Measurements from ENCODE around the gene ARID1B. TPM values are rescaled to one million over a fixed set of nuclear protein-coding genes. Genes with fewer than 3 reads are reported as not detected.

ARID1B gene
- total RNA-seq, 1 donor from 2014 or later: 97.2 TPM

GRCh38 chr6:156963712-156964700, 186.8 kb downstream of the ARID1B start:
- Mint-ChIP-seq H3K36me3 (peaks cover 3% of the 10 kb centered on the region), H3K27me3 (no peaks in the 10 kb centered on the region), H3K4me1 (ENCODE audit: unreplicated experiment) (peaks cover 19% of the 10 kb centered on the region), H3K9me3 (no peaks in the 10 kb centered on the region), H3K27ac (no peak overlapping the region), H3K4me3 (no peak overlapping the region)
- no peak for DNase-seq (ENCODE audit: extremely low spot score, unreplicated experiment)
- TF ChIP-seq CTCF (conservative IDR thresholded peaks at IDR 0.05): no peak

DNA sequence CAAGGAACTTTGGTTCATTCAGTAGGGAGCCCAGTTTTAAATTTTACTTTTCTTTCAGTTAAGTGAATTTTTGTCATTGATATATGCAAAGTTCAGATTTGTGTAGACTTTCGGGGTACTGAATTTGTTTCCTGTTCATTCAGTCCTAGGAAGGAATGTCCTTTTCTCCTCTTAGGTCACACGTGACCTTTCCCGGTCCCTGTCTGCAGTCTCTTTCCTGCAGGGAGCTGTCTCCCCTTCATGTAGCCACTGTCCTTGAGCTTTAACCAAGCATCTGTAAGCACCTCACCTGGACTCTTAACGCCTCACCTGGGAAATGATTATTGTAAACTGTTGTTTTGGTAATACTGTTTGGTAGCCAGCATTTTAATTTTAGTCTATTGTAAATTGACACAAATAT, 190.7 kb downstream of the ARID1B start:
- Mint-ChIP-seq H3K4me1 (ENCODE audit: unreplicated experiment) (peaks cover 28% of the 10 kb centered on the region), H3K27me3 (no peaks in the 10 kb centered on the region), H3K4me3 (no peak overlapping the region), H3K27ac (no peak overlapping the region), H3K36me3 (no peaks in the 10 kb centered on the region), H3K9me3 (no peaks in the 10 kb centered on the region)
- TF ChIP-seq CTCF (conservative IDR thresholded peaks at IDR 0.05): no peak
- DNase-seq (ENCODE audit: extremely low spot score, unreplicated experiment): no peak

- H3K27me3 Mint-ChIP-seq: no peaks in the 10 kb centered on the region
- H3K4me1 Mint-ChIP-seq (ENCODE audit: unreplicated experiment): peaks cover 36% of the 10 kb centered on the region
- no peaks in the 10 kb centered on the region for H3K36me3 Mint-ChIP-seq
- TF ChIP-seq CTCF (conservative IDR thresholded peaks at IDR 0.05): no peak
- no peaks in the 10 kb centered on the region for H3K9me3 Mint-ChIP-seq
- H3K27ac Mint-ChIP-seq: no peak overlapping the region
- DNase-seq (ENCODE audit: extremely low spot score, unreplicated experiment): no peak
- H3K4me3 Mint-ChIP-seq: no peak overlapping the region
These were observed 192.1 kb downstream of the ARID1B start for GRCh38 chr6:156969233-156969632.

- H3K36me3 Mint-ChIP-seq: no peaks in the 10 kb centered on the region
- no peak overlapping the region for H3K4me3 Mint-ChIP-seq
- H3K4me1 Mint-ChIP-seq (ENCODE audit: unreplicated experiment): peaks cover 39% of the 10 kb centered on the region
These were observed 193.5 kb downstream of the ARID1B start for GRCh38 chr6:156970595-156971112.

More at GRCh38 chr6:156970595-156971112, 193.5 kb downstream of the ARID1B start:
- DNase-seq (ENCODE audit: extremely low spot score, unreplicated experiment): no peak
- TF ChIP-seq CTCF (conservative IDR thresholded peaks at IDR 0.05): no peak
- H3K27me3 Mint-ChIP-seq: no peaks in the 10 kb centered on the region
- no peak overlapping the region for H3K27ac Mint-ChIP-seq
- no peaks in the 10 kb centered on the region for H3K9me3 Mint-ChIP-seq
